GM18517 (cell line): ENCODE measurements around the gene NCOA5.

ENCODE experiments used
- ATAC-seq: cut with Tn5 transposase; IDR thresholded peaks from one replicate; pipeline ENCODE4 v1.9.1; 2021; ENCODE audit warnings: mild to moderate bottlenecking, moderate library complexity; ENCODE audit not compliant: unreplicated experiment

Gene NCOA5

DNA sequence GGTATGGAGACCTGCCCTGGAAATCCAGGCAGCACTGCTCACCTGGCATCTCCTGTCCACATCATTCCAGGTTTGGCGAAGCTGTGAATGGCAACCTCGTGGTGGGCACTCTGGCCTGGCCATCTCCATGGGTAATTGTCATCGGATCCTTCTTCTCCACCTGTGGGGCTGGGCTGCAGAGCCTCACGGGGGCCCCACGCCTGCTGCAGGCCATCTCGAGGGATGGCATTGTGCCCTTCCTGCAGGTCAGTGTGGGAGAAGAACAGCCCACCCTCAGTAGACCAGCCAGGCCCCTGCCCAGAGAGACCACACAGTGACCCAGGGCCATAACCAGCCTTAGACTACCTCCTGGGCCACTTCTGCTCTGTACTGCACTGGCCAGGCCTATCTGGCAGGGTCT, 44.9 kb downstream of the NCOA5 start:
- no peak for ATAC-seq

DNA sequence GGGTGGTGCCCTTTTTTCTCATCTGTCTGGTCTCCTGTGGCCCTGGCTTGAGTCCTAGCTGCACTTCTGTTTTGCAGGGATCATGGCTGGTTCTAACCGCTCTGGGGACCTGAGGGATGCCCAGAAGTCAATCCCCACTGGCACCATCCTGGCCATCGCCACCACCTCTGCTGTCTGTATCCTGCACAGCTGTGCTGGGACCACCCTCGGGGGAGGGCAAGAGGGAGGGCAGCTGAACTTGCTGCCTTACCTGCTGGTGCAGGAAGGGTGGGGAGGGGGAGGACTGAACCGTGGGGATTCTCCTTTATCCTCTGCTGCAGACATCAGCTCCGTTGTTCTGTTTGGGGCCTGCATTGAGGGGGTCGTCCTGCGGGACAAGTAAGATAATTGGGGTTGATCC, 46.2 kb downstream of the NCOA5 start:
- no peak for ATAC-seq

DNA sequence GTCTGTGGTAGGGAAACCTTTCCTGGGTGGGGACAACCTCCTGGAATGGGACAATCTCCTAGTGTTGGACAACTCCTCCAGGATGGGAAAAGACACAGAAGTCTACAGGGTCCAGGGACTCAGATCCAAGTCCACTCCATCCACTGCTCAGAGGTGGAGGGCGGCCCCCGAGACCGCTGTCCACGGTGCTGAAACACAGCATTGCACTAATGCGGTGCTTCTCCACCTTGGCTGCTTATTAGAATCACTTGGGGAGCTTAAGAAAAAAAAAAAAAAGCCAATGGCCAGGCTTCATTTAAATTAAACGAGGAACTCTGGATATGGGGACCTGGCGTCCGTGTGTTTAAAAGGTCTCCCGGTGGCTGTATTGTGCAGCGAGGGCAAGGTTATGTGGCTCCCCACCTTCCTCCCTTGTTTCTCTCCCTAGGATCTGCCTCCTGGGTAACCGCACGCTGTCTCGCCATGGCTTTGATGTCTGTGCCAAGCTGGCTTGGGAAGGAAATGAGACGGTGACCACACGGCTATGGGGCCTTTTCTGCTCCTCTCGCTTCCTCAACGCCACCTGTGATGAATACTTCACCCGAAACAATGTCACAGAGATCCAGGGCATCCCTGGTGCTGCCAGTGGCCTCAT, 48.7 kb downstream of the NCOA5 start:
- no peak for ATAC-seq

DNA sequence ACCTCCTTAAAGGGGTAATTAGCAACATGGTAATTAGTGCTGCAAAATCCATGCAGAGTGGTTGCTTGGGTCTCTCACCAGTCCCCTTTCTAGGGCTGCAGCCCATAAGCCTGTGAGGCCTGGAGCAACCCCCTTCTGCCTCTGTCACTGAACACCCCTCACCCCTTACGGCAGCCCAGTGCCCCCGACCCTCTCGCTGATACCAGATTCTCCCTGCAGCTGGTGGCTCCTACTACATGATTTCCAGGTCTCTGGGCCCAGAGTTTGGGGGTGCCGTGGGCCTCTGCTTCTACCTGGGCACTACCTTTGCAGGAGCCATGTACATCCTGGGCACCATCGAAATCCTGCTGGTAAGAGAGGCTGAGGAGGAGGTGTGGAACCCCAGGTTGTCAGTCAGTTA, 52.7 kb downstream of the NCOA5 start:
- ATAC-seq: no peak

DNA sequence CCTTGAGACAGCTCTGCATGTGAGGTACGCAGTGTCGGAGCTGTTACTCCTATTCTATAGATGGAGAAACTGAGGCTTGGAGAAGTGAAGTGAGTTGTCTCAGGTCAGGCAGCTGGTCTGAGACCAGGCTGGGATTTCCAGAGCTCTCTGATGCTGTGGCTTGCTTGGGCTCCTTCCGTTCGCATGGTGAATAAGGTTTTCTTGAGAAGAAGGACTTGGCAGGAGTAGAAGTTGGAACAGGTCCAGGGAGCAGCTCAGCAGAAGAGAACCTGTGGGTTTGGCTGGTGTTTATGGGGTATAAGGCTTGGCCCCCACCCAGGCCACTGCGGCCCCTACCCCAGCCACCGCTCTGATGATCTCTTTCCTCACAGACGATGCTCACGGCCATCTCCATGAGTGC, 53.4 kb downstream of the NCOA5 start:
- no peak for ATAC-seq

DNA sequence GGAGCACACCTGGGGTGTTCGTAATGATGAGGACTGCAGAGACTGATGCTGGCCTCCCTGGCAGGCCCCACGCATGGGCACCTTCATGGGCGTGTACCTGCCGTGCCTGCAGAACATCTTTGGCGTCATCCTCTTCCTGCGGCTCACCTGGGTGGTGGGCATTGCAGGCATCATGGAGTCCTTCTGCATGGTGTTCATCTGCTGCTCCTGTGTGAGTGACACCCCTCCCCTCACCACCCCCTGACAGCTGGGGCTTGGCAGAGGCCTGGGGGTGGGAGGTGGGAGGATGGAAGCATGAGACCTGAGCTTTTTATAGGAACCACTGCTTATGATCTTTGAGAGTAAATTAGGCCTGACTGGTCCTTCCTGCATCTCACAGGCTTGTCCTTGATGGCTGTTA, 54.0 kb downstream of the NCOA5 start:
- ATAC-seq: no peak

DNA sequence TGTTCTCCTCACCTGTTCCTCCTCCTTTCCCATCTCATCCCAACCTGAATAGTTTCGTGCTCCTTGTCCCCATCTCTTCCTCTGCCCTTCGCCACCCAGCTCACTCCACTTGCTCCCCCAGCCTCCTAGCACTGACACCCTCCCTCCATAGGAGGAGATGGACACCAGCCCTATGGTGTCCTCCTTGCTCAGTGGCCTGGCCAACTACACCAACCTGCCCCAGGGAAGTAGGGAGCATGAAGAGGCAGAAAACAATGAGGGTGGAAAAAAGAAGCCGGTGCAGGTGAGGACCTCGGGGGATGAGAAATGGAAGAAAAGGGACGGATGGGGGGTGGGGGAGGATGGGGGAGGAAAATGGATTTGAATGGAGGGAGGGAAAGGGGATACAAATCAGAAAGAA, 54.5 kb downstream of the NCOA5 start:
- no peak for ATAC-seq

DNA sequence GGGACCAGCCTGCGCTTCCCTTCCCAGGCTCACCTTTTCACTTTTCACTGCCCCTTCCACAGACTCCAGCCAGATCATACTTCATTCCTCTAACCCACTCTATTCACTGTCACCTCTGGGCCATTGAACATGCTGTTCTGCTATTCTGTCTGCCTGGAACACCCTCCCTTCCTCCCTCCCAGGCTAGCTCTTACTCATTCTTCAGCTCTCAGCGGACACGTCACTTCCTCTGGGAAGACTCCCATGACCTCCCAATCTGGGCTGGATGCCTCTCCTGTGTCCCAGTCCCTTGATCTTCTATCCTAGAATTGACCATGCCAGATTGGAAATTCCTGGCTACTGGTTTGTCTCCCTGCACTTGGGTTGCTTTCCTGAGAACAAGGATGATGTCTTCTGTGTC, 55.7 kb downstream of the NCOA5 start:
- no peak for ATAC-seq

DNA sequence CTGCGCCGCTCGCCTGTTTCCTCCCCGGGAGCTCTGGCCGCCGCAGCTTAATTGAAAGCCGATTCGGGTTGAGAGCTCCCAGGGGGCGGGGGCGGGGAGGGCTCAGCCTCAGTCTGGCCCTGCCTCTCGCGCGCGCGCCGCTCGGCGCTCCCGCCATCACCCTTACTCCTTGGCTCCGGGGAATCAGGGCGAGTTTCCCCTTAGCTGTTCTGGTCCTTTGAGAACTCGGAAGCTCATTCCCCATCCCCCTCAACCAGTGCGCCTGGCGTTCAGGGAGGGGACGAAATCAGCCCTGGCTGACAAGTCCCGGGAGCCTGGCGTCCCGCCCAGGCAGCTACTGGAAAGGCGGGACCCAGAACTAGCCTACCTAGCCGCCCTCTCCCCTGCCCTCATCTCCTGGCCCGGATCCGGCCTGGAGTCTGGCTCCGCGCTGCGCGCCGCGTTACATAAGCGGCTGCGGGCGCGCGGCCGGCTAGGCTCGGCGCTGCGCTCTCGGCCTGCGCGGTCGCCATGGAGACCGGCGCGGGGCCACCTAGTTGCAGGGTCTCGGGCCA, 58.0 kb downstream of the NCOA5 start:
- no peak for ATAC-seq

DNA sequence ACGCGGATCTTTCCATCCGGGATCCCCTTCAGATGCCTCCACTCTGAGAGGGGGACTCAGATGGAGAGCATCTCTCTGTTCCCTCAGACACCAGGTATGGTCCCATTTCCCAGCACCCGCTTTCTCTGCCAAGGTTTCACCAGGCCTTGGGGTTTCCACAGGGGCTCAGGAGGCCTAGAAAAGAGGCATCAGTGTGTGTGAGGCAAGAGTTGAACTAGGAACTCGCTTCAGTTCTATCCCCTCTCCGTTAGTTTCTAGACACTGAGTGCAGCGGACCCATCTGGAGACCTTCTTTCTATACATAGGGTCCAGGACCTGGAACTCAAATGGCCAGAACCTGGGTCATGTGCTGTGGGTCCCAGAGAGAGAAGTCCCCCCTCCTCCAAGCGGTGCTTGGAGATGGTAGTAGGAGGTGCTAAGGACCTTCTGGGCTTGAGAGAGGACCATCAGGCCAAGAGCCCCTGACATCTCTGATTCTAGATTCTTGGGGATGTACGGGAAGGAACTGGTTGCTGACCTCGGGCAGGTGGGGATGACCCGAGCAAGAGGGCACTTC, 58.7 kb downstream of the NCOA5 start:
- no peak for ATAC-seq

DNA sequence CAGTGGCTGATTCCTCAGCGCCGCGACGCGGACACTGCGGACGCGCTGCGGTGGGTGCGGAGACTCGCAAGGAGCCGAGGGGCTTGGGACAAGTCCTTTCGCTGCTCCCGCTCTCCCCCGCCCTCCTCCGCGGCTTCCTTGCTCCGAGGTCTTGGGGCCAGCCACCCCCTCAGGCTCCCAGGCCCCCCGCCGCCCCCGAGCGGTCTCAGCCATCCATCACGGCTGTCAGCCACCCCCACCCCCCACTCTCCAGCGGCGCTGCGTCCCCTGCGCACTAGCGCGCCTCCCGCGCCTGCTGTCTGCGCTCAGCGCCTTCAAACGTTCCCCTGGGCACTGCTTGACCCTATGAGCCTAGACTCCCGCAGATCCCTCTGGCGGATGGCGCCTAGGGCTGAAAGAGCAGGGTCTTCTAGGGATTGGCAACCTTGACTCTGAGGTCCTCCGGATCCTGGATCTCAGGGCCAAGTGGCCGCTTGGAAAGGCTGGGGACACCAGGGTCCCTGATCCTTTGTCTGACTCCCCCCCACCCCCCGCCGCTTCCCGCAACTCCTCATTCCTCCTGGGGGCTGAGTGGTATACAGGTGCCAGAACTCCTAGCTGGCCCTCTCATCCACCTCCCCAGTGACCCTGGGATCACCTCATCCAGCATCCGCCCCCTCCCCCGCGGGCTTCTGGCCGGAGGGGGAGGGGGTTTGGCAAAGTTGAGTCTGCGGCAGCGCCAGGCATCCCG, 59.3 kb downstream of the NCOA5 start:
- no peak for ATAC-seq

DNA sequence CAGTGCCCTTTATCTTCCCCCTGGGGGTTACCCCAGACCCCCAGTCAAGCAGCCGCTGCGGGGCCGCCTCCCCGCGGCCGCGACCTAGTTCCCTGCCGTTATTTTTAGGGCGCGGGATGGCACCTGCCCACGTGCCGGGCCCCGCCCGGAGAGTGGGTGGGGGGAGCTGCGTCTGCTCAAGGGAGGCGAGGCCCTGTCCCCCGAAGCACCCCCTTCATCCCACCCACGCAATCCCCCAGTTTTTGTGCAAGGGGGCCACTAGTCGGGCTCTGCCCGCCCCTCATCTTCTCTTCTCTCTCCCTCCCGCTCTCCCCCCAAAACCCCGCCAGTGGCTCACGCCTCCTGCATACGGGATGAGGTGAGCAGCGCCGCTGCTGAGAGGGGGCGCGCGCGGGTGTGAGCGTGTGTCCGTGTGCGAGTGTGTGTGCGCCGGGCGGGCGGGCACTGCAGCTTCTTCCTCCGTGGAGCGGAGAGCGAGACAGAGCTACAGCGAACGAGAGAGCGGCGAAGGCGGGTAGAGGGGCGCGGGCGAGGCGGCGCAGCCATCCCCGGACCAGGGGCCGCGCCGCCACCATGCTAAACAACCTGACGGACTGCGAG, 60.9 kb downstream of the NCOA5 start, which contains the start of gene SLC12A5:
Gene SLC12A5 (plus strand): TSS at position 444 of the 600 bp plus-strand sequence. CDS start 130 bp downstream, at position 574.
- no peak for ATAC-seq

DNA sequence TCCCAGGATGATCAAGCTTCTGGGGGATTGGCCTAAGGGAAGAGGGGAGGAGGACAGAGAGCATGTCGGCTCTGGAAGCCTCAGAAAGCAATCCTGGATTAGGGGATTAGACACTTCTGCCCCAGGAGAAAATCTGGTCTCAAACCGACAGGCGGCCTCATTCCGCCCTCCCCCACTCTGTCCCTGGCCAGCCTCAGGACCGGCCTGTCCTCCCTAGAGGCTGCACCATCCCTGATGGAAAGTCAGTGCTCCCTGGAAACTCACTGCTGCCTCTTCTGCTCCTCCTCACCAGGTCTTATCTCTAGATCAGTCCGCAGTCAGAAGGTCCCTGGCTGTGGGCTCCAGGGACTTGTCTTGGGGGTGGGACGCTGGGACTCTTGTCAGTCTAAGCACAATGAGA, 61.7 kb downstream of the NCOA5 start:
- ATAC-seq: no peak

DNA sequence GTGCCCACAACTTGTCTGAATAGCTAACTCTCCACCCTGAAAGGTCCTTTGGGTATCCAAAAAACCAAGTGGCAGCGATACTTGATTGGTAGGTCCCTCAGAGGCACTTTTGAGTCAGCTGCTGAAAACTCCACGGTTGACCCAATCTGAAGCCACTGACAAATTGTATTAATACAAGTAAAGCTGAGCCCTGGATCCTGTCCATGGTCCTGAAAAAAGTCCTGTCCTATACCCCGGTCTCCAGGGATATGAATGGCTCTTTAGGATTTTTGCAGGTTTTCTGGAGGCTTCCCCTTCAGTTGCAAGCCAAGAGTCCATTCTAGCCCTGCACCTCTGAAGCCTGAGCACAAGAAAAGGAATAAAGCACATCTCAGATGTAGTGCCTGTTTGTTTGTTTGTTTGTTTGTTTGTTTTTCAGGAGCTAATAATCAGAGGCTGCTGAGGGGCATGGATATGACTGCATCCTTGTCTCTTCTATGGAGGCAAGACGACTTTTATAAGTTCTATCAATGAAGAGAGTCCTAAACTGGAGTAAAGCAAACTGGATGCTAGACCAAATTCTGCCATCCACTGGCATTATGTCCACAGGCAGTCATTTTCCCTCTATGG, 62.4 kb downstream of the NCOA5 start:
- ATAC-seq: no peak

DNA sequence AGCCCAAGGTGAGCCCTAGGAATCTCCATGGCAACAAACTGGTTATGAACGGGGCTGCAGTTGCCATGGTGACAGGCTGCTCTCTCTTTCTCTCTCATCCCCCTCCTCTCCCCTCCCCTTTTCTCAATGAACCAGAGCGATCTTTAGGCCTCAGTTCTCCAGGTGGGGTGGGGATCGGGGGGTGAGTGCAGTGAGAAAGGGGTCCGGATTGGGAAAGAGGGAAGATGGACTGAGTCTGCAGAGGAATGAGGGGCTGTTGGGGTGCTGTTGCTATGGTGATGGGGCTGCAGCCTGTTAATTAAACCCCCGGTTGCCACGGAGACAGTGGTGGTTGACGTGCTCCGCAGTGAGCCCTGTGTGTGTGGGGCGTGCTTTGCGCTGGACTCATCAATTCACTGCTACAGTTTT, 64.4 kb downstream of the NCOA5 start:
- no peak for ATAC-seq

DNA sequence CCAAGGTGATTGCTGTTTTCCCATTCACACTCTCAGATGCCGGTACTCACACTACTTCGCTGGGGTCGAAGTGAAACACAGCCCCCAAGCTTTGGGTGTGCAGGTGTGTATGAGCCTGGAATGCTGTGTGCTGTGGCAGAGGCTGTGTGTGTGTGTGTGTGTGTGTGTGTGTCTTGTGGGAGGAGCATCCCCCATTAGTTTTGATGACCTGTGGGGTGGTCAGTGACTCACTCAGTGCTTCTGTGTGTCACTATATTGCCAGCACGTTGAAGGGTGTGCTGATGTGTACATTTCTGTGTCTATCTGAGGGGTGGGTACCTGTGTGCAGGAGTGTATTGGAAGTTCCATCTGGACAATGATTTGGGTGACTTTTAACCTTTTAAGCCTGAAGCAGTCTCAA, 65.8 kb downstream of the NCOA5 start:
- ATAC-seq: no peak

DNA sequence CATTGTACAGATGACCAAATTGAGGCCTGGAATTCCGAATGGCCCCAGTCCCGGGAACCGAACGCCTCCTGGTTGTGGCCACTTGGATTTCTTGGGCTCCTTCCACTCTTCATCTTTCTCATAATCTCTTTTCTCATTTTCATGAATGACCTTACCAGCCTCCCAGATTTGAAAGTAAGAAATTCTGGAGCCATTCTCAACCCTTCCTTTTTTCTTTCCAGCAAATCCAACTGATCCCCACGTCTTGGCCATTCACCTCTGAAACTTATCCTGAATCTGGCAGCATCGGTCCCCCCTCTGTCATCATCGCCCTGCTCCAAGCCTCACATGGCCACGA, 66.6 kb downstream of the NCOA5 start:
- no peak for ATAC-seq

DNA sequence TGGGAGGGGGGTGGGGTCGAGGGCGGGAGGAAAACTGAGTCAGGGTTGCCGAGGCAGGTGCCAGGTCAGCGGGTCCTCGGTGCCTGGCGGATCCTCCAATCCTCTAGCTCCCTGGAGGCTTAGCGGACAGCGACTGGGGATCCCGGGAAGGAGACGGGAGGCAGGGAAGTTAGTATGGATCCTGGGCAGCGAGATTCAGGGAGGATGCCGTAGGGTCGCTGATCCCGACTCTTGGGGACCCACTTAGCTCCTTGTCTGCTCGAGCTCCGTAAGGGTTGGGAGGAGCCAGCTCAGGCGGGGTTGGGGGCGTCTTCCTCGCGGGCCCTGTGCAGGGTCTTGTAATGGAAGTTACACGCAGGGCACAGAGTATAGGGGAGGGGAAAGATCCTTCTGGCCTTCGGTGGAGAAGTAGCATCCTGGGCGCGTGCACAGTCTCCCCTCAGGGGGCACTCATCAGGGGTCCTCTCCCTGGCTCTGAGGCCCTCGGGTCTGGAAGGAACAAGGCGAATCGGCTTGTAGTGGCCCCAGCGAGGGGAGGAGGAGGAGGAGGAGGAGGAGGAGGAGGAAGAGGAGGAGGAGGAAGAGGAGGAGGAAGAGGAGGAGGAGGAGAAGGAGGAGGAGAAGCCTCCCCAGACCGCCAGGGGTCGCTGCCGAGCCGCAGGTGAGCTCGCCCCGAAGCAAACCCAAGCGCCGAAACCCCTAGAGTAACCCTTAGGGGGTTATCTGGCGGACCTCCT, 67.2 kb downstream of the NCOA5 start:
- ATAC-seq: no peak

DNA sequence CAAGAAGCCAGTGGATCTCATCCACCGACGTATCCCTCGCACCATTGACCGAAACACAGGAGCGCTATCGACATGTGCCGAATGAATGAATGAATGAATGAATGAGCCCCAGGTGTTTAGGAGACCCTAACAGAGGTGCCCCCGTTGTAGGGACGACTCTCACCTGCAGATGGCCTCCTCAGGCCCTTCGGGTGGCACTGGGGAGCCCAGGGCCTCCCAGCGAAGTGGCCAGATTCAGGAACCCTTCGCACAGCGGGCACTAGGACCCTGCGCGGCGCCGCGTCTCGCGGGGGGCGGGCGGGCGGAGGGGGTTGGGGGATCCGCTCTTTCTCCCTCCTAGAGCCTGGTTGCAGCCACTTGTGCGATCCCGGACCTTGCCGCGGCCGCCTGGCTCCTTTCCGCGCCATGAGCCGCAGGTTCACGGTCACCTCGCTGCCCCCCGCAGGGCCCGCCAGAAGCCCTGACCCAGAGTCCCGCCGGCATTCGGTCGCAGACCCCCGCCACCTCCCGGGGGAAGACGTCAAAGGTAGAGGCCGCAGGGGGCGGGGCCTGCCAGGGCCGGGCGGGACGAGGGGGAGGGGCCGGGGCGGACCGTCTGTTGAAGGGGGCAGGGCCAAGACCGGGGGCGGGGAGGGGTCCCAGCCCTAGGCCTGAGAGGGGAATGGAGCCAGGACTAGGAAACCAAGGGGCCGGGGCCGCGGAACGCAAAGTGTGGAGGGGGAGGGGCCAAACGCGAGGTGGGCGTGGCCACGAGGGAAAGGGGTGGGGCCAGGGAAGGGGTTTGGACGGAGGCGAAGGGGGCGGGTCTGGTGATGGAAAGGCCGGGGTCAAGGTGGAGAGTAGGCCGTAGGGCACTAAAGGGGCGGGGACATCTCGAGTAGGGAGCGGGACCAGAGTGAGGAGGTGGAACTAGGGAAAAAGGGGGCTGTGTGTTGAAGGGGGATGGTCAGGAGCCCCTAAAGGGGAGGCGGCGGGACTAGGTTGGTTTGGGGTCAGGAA, 68.1 kb downstream of the NCOA5 start:
- ATAC-seq: no peak

DNA sequence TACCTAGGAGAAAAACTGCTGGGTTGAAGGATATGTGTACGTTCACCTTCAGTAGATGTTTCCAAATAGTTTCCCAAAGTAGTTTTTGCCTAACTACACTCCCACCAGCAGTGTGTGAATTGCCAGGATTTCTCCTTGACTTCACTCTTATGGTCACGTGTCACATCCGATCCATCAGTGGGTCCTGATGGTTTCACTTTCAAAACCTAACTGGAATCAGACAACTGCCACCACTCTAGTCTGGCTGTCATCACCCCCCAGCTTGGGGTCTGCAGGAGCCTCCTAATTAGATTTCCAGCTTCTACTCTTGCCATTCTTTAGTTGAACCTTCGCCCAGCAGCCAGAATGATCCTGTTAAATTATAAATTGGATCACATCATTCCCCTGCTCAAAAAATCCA, 69.2 kb downstream of the NCOA5 start:
- ATAC-seq: no peak
